OCI-LY1 (cell line): ENCODE measurements around the gene CKAP2L.

Source experiments
- H2AFZ ChIP-seq: fragments of 200-600 bp; sonication (generic), shearing (Covaris generic); 2 replicates; pipeline ENCODE4 v1.6.0; 2014; ENCODE audit warnings: antibody characterized with exemption, mild to moderate bottlenecking, low read length
- H3F3A ChIP-seq: fragments of 200-600 bp; sonication (generic), shearing (Covaris generic); 2 replicates; pipeline ENCODE4 v1.6.0; 2014; ENCODE audit warnings: mild to moderate bottlenecking, antibody characterized with exemption, low read length, moderate library complexity; ENCODE audit not compliant: insufficient read depth
- H3K27ac ChIP-seq: fragments of 200-600 bp; sonication (generic); 2 replicates; pipeline ENCODE4 v1.5.1; 2014; ENCODE audit warnings: low read length, mixed run types, mild to moderate bottlenecking, low read depth; ENCODE audit not compliant: poor library complexity, severe bottlenecking
- H3K27me3 ChIP-seq: fragments of 200-600 bp; sonication (generic); 2 replicates; pipeline ENCODE4 v1.6.0; 2014; ENCODE audit warnings: antibody characterized with exemption, mild to moderate bottlenecking, low read length, moderate library complexity; ENCODE audit not compliant: insufficient read depth
- H3K36me3 ChIP-seq: fragments of 200-600 bp; sonication (generic); 2 replicates; pipeline ENCODE4 v1.6.1; 2014; ENCODE audit warnings: mild to moderate bottlenecking, antibody characterized with exemption, low read length, moderate library complexity, mixed read lengths; ENCODE audit not compliant: insufficient read depth
- H3K4me1 ChIP-seq: fragments of 200-600 bp; sonication (generic); 2 replicates; pipeline ENCODE4 v1.5.1; 2014; ENCODE audit warnings: mild to moderate bottlenecking, low read length, moderate library complexity; ENCODE audit not compliant: insufficient read depth, severe bottlenecking
- H3K4me2 ChIP-seq: fragments of 200-600 bp; sonication (generic), shearing (Covaris generic); 2 replicates; pipeline ENCODE4 v1.6.1; 2014; ENCODE audit warnings: low read length
- H3K4me3 ChIP-seq: fragments of 200-600 bp; sonication (generic); 2 replicates; pipeline ENCODE4 v1.5.1; 2014; ENCODE audit warnings: low read length, low read depth, mild to moderate bottlenecking, mixed read lengths; ENCODE audit not compliant: poor library complexity, severe bottlenecking
- H3K79me2 ChIP-seq: fragments of 200-600 bp; shearing (Covaris generic); 2 replicates; pipeline ENCODE4 v1.6.1; 2016; ENCODE audit warnings: mixed run types, low read length, mixed read lengths; ENCODE audit not compliant: insufficient read depth
- H3K9ac ChIP-seq: fragments of 200-600 bp; sonication (generic), shearing (Covaris generic); 2 replicates; pipeline ENCODE4 v1.6.1; 2014; ENCODE audit warnings: mild to moderate bottlenecking, low read length, mixed read lengths
- H3K9me2 ChIP-seq: fragments of 200-600 bp; sonication (generic), shearing (Covaris generic); 2 replicates; pipeline ENCODE4 v1.6.1; 2014; ENCODE audit warnings: low read depth, mild to moderate bottlenecking, low read length, mixed read lengths
- H3K9me3 ChIP-seq: fragments of 200-600 bp; shearing (Covaris generic); 2 replicates; pipeline ENCODE4 v1.6.1; 2014; ENCODE audit warnings: low read length, mixed read lengths
- H4K20me1 ChIP-seq: fragments of 200-600 bp; sonication (generic), shearing (Covaris generic); 2 replicates; pipeline ENCODE4 v1.6.0; 2016; ENCODE audit warnings: mild to moderate bottlenecking, low read length; ENCODE audit not compliant: insufficient read depth
- CTCF ChIP-seq: fragments of 200-600 bp; sonication (generic), shearing (Covaris generic); IDR thresholded peaks from 2 replicates; pipeline ENCODE4 v1.5.1; 2017; ENCODE audit warnings: mild to moderate bottlenecking, antibody characterized with exemption, low read length, moderate library complexity, mixed read lengths
- EZH2 ChIP-seq: fragments of 200-600 bp; sonication (generic), shearing (Covaris generic); IDR thresholded peaks from 2 replicates; pipeline ENCODE4 v1.8.0; 2017; ENCODE audit warnings: borderline replicate concordance, mixed run types, mild to moderate bottlenecking, antibody characterized with exemption, low read length, moderate library complexity, mixed read lengths

CKAP2L gene

GRCh38 chr2:112803691-112804521, 39.5 kb upstream of the CKAP2L start:
- H3K9me3 ChIP-seq = peaks cover 3% of the 10 kb centered on the region; the same call in 1 of the 2 replicates
- H3K4me1 ChIP-seq = no peaks in the 10 kb centered on the region
- H3K27me3 ChIP-seq = no peaks in the 10 kb centered on the region
- no peaks in the 10 kb centered on the region for H3K9me2 ChIP-seq
- no peak overlapping the region for H3K27ac ChIP-seq
- TF ChIP-seq EZH2 = no peak
- TF ChIP-seq CTCF = no peak
- no peak overlapping the region for H3K4me2 ChIP-seq
- H2AFZ ChIP-seq = no peak overlapping the region
- no peaks in the 10 kb centered on the region for H4K20me1 ChIP-seq
- H3K36me3 ChIP-seq = no peaks in the 10 kb centered on the region
- H3F3A ChIP-seq = no peaks in the 10 kb centered on the region
- H3K4me3 ChIP-seq = no peak overlapping the region
- H3K9ac ChIP-seq = no peak overlapping the region
- no peaks in the 10 kb centered on the region for H3K79me2 ChIP-seq

- H3K9ac ChIP-seq = no peak overlapping the region
- no peak overlapping the region for H3K4me3 ChIP-seq
- no peak overlapping the region for H3K27ac ChIP-seq
- no peak overlapping the region for H3K4me2 ChIP-seq
- H3F3A ChIP-seq = no peaks in the 10 kb centered on the region
- no peaks in the 10 kb centered on the region for H3K9me3 ChIP-seq
- no peak overlapping the region for H2AFZ ChIP-seq
- H3K79me2 ChIP-seq = no peaks in the 10 kb centered on the region
- H3K4me1 ChIP-seq = no peaks in the 10 kb centered on the region
- no peaks in the 10 kb centered on the region for H3K9me2 ChIP-seq
- H4K20me1 ChIP-seq = no peaks in the 10 kb centered on the region
- no peaks in the 10 kb centered on the region for H3K36me3 ChIP-seq
- TF ChIP-seq EZH2 = no peak
- TF ChIP-seq CTCF = no peak
- H3K27me3 ChIP-seq = no peaks in the 10 kb centered on the region
Observed at GRCh38 chr2:112800881-112801583, 36.6 kb upstream of the CKAP2L start.

- no peaks in the 10 kb centered on the region for H3K79me2 ChIP-seq
- H3K9me3 ChIP-seq = no peaks in the 10 kb centered on the region
- H3K9me2 ChIP-seq = no peaks in the 10 kb centered on the region
- H3K4me1 ChIP-seq = peaks cover 2% of the 10 kb centered on the region
- no peak overlapping the region for H3K27ac ChIP-seq
- no peaks in the 10 kb centered on the region for H3F3A ChIP-seq
- H2AFZ ChIP-seq = no peak overlapping the region
- no peaks in the 10 kb centered on the region for H3K36me3 ChIP-seq
- H4K20me1 ChIP-seq = no peaks in the 10 kb centered on the region
- no peaks in the 10 kb centered on the region for H3K27me3 ChIP-seq
- no peak overlapping the region for H3K4me2 ChIP-seq
- TF ChIP-seq EZH2 = no peak
- no peak overlapping the region for H3K4me3 ChIP-seq
- no peak overlapping the region for H3K9ac ChIP-seq
Observed at GRCh38 chr2:112798979-112799975, 34.9 kb upstream of the CKAP2L start.
